Measurements from ENCODE around the gene HNRNPUL1. TPM values are rescaled to one million over a fixed set of nuclear protein-coding genes. Genes with fewer than 3 reads are reported as not detected.
A peak's percentile ranks its signal among the peaks of the same experiment; 100 is the strongest.

HNRNPUL1 gene
- total RNA-seq, 1 experiment from 2014 or later, result 70.9 TPM

DNA sequence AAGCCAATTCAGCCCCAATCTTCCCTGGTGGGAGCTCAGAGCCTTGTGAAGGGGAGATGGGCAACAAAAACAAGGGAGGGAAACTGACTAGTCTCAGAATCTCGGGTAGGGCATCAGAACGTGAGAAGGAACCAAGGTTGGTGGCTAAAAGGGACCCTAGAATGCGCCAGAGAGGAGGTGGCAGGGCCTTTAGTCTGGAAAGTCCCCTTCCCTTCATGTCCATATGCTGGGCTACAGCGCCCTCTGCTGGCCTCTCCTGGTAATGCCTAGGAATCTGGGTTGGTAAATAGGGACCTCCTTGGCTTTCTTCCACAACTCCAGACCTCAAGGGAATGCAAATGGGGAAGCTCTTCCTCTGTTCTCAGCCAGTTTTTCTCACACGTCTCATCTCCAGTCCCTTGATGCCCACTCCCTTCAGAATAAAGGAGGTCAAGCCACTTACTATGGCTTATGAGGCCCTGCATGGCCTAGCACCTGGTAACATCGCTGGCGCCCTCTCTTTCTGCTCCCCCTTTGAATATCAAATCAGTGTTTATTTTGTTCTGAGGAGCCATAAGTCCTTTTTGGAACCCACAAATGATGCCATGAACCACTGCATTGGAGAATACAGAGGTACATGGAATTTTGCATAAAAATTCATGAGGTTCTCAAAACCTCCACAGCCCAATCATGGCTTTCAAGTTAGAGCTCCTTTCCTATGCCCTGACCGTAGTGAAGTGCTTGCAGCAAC is 44.4 kb downstream of the HNRNPUL1 start:
- DNase-seq (ENCODE audit: low spot score), result peak; percentile 84

DNA sequence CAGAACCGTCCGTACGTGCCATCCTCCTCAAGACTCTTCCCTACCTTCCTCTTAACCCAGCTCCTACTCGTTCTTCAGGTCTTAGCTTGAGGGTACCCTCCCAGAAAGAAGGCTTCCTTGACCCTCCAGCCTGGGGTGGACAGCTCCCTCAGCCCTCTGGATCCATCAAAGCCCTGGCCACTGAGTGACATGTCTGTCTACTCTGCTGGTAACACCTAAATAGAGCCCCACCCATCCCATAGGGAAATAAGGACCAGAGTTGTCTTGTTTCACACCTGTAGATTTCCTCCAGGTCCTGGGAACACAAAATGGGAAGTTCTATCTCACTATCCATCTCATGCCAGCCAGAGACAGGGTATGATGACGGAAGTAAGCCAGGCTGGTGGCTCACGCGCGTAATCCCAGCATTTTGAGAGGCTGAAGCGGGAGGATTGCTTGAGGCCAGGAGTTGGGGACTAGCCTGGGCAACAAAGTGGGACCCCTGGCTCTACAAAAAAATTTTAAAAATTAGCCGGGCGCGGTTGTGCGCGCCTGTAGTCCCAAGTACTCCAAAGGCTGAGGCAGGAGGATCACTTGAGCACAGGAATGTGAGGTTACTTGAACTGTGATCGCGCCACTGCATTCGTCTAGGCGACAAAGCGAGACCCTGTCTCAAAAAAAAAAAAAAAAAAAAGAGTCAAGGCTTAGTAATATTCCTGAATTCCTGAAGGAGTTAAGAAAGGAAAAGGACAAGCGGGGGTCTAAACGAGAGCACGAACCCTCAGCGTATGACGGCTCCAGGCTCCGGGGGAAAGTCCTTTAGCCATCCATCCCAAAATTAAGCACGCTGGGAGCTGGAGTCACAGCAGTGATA is 45.2 kb downstream of the HNRNPUL1 start:
- no peak for DNase-seq (ENCODE audit: low spot score)

- DNase-seq (ENCODE audit: low spot score), result peak; percentile 78
Observed at GRCh38 chr19:41310033-41310831, 46.1 kb downstream of the HNRNPUL1 start, which contains the start of gene CCDC97. TSS of gene CCDC97 (plus strand) at chr19:41310172. CDS start at chr19:41310311, 139 bp downstream.

DNA sequence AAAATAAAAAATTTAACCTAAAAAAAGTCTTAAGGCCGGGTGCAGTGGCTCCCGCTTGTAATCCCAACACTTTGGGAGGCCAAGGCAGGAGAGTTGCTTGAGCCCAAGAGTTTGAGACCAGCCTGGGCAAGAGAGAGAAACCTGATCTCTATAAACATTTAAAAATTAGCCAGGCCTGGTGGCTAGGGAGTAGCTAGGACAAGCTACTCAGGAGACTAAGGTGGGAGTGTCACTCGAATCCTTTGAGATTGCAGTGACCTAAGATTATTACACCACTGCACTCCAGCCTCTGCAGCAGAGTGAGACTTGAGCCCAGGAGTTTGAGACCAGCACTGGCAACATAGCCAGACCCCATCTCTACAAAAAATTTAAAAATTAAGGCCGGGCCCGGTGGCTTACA is 46.9 kb downstream of the HNRNPUL1 start:
- DNase-seq (ENCODE audit: low spot score), result no peak

DNA sequence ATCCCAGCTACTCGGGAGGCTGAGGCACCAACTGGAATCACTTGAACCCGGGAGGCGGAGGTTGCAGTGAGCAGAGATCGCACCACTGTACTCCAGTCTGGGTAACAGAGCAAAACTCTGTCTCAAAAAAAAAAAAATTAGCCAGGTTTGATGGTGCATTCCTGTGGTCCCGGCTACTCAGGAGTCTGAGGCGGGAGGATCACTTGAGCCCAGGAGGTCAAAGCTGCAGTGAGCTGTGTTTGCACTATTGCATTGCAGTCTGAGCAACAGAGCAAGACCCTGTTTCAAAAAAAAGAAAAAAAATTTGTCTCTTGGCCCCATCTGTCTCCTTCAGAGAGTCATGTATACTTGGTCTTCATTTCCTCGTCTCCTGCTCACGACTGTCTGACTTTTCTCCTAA is 47.4 kb downstream of the HNRNPUL1 start:
- no peak for DNase-seq (ENCODE audit: low spot score)

GRCh38 chr19:41316306-41316920 is 52.2 kb downstream of the HNRNPUL1 start:
- DNase-seq (ENCODE audit: low spot score), result no peak

GRCh38 chr19:41318696-41319499 is 54.7 kb downstream of the HNRNPUL1 start:
- no peak for DNase-seq (ENCODE audit: low spot score)

DNA sequence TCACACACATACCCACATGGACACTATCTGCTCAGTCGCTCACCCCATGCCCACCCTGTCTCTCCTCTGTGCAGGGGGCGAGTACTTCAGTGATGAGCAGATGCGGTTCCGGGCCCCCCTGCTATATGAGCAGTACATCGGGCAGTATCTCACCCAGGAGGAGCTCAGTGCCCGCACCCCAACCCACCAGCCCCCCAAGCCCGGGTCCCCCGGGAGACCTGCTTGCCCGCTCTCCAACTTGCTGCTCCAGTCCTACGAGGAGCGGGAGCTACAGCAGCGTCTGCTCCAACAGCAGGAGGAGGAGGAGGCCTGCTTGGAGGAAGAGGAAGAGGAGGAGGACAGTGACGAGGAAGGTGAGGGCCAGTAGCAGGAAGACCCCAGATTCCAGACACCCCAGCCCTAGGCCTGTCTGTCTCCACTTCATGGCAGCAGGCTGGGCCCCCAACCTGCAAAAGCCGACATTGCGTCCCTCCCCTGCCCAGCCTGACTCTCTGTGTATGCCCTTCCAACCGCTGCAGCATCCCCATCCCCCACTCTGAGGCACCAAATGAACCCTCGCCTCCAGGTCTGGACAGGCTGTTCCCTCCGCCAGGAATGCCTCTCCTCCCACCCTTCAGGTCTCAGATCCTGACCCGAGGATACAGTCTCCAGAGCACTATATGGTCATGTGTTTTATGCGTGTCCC is 55.5 kb downstream of the HNRNPUL1 start:
- DNase-seq (ENCODE audit: low spot score), result no peak

- DNase-seq (ENCODE audit: low spot score), result no peak
Observed at GRCh38 chr19:41320185-41320518, 56.0 kb downstream of the HNRNPUL1 start.

- DNase-seq (ENCODE audit: low spot score), result no peak
Observed at GRCh38 chr19:41320568-41320967, 56.4 kb downstream of the HNRNPUL1 start.

- no peak for DNase-seq (ENCODE audit: low spot score)
Observed at GRCh38 chr19:41321204-41321599, 57.0 kb downstream of the HNRNPUL1 start.

DNA sequence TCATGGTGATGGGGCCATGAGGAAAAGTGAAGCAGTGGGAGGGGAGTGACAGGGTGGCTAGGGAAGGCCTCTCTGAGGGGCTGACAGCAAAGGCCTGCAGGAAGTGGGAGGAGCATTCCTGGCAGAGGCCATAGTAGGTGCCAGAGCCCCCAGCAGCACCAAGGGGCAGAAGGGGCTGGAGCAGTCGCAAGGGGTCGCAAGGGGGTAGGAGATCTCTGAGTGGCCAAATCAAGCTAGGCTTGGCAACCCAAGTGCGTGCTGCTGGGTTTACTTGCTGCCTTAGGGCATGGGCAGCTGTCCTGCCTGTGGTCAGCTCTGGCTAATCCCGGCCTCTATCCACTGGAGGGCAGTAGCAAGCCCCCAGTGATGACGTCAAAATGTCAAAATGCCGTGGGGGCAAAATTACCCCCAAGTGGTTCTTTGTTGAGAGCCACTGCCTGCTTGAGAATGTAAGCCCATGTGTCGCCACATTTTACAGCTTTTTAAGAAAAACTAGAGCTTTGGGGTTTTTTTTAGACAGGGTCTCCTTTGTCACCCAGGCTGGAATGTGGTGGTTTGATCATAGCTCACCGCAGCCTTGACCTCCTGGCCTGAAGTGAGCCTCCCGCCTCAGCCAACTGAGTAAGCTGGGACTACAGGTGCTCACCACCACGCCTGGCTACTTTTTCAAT is 57.6 kb downstream of the HNRNPUL1 start:
- peak; percentile 81 for DNase-seq (ENCODE audit: low spot score)

GRCh38 chr19:41322451-41322850 is 58.3 kb downstream of the HNRNPUL1 start:
- no peak for DNase-seq (ENCODE audit: low spot score)

DNA sequence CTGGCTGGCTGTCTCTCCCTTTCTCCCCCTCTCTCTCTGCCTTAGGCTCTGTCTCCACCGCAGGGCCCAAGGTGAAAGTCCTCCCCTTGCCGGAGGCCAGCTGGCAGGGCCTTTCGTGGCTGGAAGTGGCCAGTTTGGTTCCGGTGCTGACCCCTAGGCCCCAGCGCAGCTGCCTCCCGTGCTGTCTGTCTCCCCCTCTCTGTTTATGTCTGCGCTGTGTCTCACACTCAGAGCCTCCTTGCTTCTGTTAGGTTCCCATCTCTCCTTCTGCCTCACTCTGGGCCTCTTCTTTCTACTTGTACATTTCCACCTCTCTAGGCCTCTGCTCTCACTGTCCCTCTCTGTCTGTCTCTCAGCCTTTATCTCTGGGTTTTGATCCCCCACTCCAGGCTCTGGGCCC is 58.9 kb downstream of the HNRNPUL1 start:
- DNase-seq (ENCODE audit: low spot score), result peak; percentile 48

DNA sequence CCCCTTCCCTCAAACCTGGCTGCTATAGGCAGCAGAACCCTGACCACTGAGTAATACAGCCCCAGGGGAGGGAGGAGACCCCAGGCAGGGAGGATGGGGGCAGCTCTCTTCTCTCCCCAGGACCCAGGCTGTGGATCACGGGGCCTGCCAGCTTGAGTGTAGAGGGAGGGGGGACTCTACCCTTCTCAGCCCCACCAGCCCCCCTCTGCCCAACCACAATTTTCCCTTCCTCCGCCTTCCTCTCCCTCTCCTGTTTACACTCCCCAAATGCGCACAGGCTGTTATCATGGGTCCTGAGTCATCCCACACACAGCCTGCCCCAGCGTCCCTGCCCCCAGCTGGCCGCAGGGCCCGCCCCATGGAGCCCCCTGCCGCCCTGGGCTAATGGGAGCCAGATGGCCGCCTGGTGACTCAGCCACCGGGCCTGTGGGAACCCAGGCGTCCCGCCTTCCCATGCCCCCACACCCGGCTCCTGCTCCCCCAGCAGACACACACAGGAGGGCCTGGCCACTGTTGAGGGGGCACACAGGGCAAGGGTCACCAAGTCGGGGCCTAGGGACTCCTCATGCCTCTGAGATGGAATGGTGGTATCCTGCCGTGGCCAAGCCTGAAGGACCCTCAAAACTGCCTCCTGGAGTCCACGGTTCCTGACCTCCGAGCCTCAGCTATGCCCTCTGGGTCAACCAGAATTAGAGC is 59.4 kb downstream of the HNRNPUL1 start:
- DNase-seq (ENCODE audit: low spot score), result peak; percentile 97

GRCh38 chr19:41324231-41324702 is 60.1 kb downstream of the HNRNPUL1 start:
- no peak for DNase-seq (ENCODE audit: low spot score)

DNA sequence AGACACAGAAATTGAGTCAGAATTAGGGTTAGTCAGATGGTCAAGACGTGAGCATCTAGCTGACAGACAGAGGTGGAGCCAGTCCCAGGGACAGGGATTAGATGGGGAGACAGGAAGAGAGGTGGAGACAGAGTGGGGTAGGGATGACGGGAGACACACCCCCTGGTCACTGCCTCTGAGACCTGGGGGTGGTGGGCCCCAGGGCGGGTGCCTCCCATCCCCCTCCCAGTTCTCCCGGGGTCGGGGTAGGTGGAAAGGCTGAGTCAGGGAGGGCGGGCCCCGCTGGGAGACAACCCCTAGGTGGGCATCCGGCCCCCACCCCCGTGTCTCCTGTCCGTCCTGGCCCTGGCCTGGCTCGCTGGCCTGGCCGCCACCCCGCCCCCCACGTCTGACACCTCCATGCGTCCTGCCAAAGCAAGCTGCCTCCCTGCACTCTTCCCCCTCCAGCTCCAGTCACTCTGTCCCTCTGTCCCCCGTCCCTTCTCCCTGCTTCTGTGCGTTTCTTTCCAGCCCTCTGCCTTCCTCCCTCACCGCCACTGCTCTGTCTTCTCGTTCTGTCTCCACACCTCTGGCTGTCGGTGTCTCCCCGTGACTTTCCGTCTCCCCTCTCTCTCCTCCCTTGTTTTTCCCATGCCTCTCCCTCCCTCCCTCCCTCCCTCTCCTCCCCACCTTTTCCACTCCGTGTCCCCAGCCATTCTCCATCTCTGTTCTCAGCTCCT is 60.9 kb downstream of the HNRNPUL1 start:
- DNase-seq (ENCODE audit: low spot score), result peak; percentile 89

DNA sequence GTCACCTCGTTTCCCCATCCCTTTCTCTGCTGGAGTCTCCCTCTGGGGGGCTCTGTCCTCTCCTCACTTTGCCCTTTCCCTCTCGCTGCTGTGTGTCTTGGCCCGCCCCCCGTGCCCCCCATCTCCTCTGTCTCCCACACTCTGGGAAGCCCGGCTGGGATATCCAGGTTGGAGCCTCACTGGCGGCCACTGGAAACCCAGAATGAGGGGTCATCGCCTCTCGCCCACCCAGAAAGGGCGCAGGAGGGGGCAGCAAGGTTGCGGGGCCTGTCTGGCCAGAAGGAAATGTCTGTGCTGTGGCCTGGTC is 61.4 kb downstream of the HNRNPUL1 start:
- DNase-seq (ENCODE audit: low spot score), result no peak

All from H4 (cell line).